Heart left ventricle (tissue), 13 donors: ENCODE data around the gene NACC2.

Experiments used
- POLR2A ChIP-seq, 2 donors: fragments of 450-650 bp; IDR thresholded peaks; one replicate each; pipeline ENCODE4 v1.6.1; 2017; ENCODE audit warnings: antibody characterized with exemption in 2 of 2, mild to moderate bottlenecking in 2 of 2, moderate library complexity in 2 of 2
- TF ChIP-seq, protein P1 (sequence below), 12 donors: fragments of 200-600 bp; sonication (generic) in 4 of 12; IDR thresholded peaks; one replicate each; pipeline versions ENCODE4 v1.5.0 to v1.8.0; 2018 to 2022; ENCODE audit warnings: antibody characterized with exemption in 12 of 12, mild to moderate bottlenecking in 5 of 12
- donor health status: ischemic (EF 13 %, LVEDD 7.1; RV severe dilation, severe dysfunction).
- donor health status: DM: no; HTN: yes; CAD: no.
- donor health status: DM: no; HTN: no; CAD: no.
- donor health status: ischemic (EF 25% LVEDD 6.9; RV normal size, moderate dysfunction).
- donor health status: ischemic (EF 25% LVEDD 5.7; RV mildly dilated, moderate dysfunction).
- donor health status: ischemic (EF 35%, LVEDD 5.7; RV mildly dilated, moderate dysfunction).
- donor health status: nonischemic (EF 11% LVEDD 7.7; RV severe dilation, severe dysfunction).
- donor health status: DM: yes; HTN: yes; CAD: no.
- donor health status: PGD.
- donor health status: ischemic (EF 29% LVEDD 5.4; RV normal size, mild dysfunction).
- donor health status: nonischemic (EF 23%, LVEDD 6.1; RV moderate dilation, normal function).

DNA sequence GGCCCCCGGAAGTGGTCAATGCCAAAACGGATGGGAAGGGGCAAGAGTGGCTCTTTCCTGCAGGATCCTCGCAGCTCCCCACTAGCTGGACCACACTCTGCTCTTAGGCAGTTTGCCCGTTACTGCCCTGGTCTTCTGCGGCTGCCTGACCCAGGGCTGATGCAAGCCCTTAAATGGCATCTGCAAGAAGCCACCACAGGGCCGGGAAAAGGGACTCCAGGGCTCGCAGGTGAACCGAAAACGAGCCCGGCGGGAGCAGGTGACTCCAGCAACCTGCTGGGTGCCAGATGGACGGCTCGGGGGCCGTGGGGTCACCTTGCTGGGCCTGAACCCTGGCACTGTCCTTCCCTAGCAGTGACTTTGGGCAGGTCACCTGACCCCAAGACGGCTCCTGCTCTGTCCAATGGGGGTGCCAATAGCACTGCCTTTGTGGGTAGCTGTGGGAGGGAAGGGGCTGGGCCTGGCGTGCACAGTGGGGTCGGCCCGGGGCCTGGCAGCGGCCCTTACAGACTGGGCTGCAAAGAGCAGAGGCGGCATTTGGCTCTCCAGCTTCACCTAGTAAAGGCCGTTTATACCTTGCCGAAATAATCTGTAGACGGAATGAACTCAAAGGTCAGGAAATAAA is 22.3 kb upstream of the NACC2 start:
- TF ChIP-seq, protein P1, sequence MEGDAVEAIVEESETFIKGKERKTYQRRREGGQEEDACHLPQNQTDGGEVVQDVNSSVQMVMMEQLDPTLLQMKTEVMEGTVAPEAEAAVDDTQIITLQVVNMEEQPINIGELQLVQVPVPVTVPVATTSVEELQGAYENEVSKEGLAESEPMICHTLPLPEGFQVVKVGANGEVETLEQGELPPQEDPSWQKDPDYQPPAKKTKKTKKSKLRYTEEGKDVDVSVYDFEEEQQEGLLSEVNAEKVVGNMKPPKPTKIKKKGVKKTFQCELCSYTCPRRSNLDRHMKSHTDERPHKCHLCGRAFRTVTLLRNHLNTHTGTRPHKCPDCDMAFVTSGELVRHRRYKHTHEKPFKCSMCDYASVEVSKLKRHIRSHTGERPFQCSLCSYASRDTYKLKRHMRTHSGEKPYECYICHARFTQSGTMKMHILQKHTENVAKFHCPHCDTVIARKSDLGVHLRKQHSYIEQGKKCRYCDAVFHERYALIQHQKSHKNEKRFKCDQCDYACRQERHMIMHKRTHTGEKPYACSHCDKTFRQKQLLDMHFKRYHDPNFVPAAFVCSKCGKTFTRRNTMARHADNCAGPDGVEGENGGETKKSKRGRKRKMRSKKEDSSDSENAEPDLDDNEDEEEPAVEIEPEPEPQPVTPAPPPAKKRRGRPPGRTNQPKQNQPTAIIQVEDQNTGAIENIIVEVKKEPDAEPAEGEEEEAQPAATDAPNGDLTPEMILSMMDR (IDR thresholded peaks at IDR 0.05): no peak
- no peak for TF ChIP-seq POLR2A (IDR thresholded peaks at IDR 0.05)
